HG03280 (cell line): Measurements from ENCODE around the gene SLAMF1.
A peak's percentile ranks its signal among the peaks of the same experiment; 100 is the strongest.
"Not testable (repeated sequence)": the region's sequence is repeated elsewhere in the genome, so short reads cannot be mapped to it uniquely, and the experiment has no call there.

Source experiments
- ATAC-seq: cut with Tn5 transposase; IDR thresholded peaks from one replicate; pipeline ENCODE4 v1.9.1; 2021; ENCODE audit warnings: mild to moderate bottlenecking, moderate library complexity; ENCODE audit not compliant: unreplicated experiment

Gene SLAMF1

GRCh38 chr1:160607011-160607671 is 39.7 kb downstream of the SLAMF1 start:
- ATAC-seq = peak; percentile 69

GRCh38 chr1:160606611-160607010 is 40.2 kb downstream of the SLAMF1 start:
- ATAC-seq = no peak

GRCh38 chr1:160605792-160606479 is 40.9 kb downstream of the SLAMF1 start:
- no peak for ATAC-seq

- ATAC-seq = no peak
Measured at GRCh38 chr1:160605205-160605604, 41.6 kb downstream of the SLAMF1 start.

- no peak for ATAC-seq
Measured at GRCh38 chr1:160597705-160598104, 49.1 kb downstream of the SLAMF1 start.

- no peak for ATAC-seq
Measured at GRCh38 chr1:160597051-160597450, 49.8 kb downstream of the SLAMF1 start.

- ATAC-seq = no peak
Measured at GRCh38 chr1:160590488-160590887, 56.4 kb downstream of the SLAMF1 start.

GRCh38 chr1:160588468-160588867 is 58.4 kb downstream of the SLAMF1 start:
- ATAC-seq = no peak

- ATAC-seq = no peak
Measured at GRCh38 chr1:160584784-160585183, 62.1 kb downstream of the SLAMF1 start.

- not testable (repeated sequence) for ATAC-seq
Measured at GRCh38 chr1:160582976-160583375, 63.9 kb downstream of the SLAMF1 start.

GRCh38 chr1:160581961-160582360 is 64.9 kb downstream of the SLAMF1 start:
- ATAC-seq = no peak

GRCh38 chr1:160580221-160580812 is 66.5 kb downstream of the SLAMF1 start:
- no peak for ATAC-seq

- ATAC-seq = no peak
Measured at GRCh38 chr1:160579216-160579701, 67.6 kb downstream of the SLAMF1 start, which contains the start of gene CD84. Gene CD84, minus strand, starts transcription at chr1:160579496. Its CDS starts 59 bp downstream, at chr1:160579437.

- no peak for ATAC-seq
Measured at GRCh38 chr1:160578525-160579191, 68.2 kb downstream of the SLAMF1 start.

GRCh38 chr1:160578175-160578524 is 68.7 kb downstream of the SLAMF1 start:
- no peak for ATAC-seq

GRCh38 chr1:160577671-160578070 is 69.2 kb downstream of the SLAMF1 start:
- no peak for ATAC-seq

- ATAC-seq = no peak
Measured at GRCh38 chr1:160576884-160577283, 70.0 kb downstream of the SLAMF1 start.

GRCh38 chr1:160576390-160576789 is 70.5 kb downstream of the SLAMF1 start:
- no peak for ATAC-seq

- ATAC-seq = no peak
Measured at GRCh38 chr1:160575112-160575664, 71.7 kb downstream of the SLAMF1 start.

- ATAC-seq = no peak
Measured at GRCh38 chr1:160570840-160571239, 76.0 kb downstream of the SLAMF1 start.

GRCh38 chr1:160569806-160570205 is 77.0 kb downstream of the SLAMF1 start:
- no peak for ATAC-seq
